ENCODE data around the gene DPH3.

- TF ChIP-seq CBX2 (IDR thresholded peaks at IDR 0.05; ENCODE audit: borderline replicate concordance, low read depth) (no peak), CTCF (IDR thresholded peaks at IDR 0.05) (no peak), MAFK (IDR thresholded peaks at IDR 0.05; ENCODE audit: partially characterized antibody) (no peak), POLR2A (IDR thresholded peaks at IDR 0.05; ENCODE audit: low read length) (no peak), PBX3 (IDR thresholded peaks at IDR 0.05) (no peak), ELK1 (IDR thresholded peaks at IDR 0.05; ENCODE audit: low read depth, low read length) (no peak), SMC3 (IDR thresholded peaks at IDR 0.05) (no peak), E2F6 (IDR thresholded peaks at IDR 0.05; ENCODE audit: borderline replicate concordance, low read depth) (no peak), TP53 (CRISPR knock-in tag; IDR thresholded peaks at IDR 0.05) (no peak), ZSCAN20 (CRISPR knock-in tag; IDR thresholded peaks at IDR 0.05) (no peak), PHF8 (IDR thresholded peaks at IDR 0.05; ENCODE audit: borderline replicate concordance, low read depth) (no peak), USF2 (IDR thresholded peaks at IDR 0.05) (no peak), HDAC2 (IDR thresholded peaks at IDR 0.05) (no peak), EP300 (IDR thresholded peaks at IDR 0.05) (no peak)
Observed at GRCh38 chr3:16222547-16222946, 42.2 kb downstream of the DPH3 start.
